Endothelial cell of umbilical vein (primary cell): ENCODE data around the gene CDKL5.

ENCODE experiments used
- EZH2 ChIP-seq: IDR thresholded peaks from 2 replicates; pipeline ENCODE4 v1.6.1; 2012; ENCODE audit warnings: borderline replicate concordance, low read depth, mild to moderate bottlenecking, moderate library complexity, low read length, inconsistent platforms; ENCODE audit not compliant: severe bottlenecking
- FOS ChIP-seq: IDR thresholded peaks from 2 replicates; pipeline ENCODE4 v1.6.1; 2011; ENCODE audit warnings: mild to moderate bottlenecking, low read length, moderate library complexity, borderline replicate concordance; ENCODE audit not compliant: insufficient read depth
- JUN ChIP-seq: IDR thresholded peaks from 2 replicates; pipeline ENCODE4 v1.6.1; 2011; ENCODE audit warnings: borderline replicate concordance, low read depth; ENCODE audit not compliant: insufficient read length, insufficient read depth
- MYC ChIP-seq: IDR thresholded peaks from one replicate; pipeline ENCODE4 v1.6.1; 2011; ENCODE audit warnings: mild to moderate bottlenecking, low read depth, low read length
- POLR2A ChIP-seq: IDR thresholded peaks from 2 replicates; pipeline ENCODE4 v1.6.1; 2012; ENCODE audit warnings: low read depth, mild to moderate bottlenecking, control low read depth, low read length
- TF ChIP-seq, protein P1 (sequence below): IDR thresholded peaks from 2 replicates; pipeline ENCODE4 v1.6.1; 2011; ENCODE audit not compliant: insufficient read depth, insufficient read length
- TF ChIP-seq, protein P2 (sequence below), 2 donors: IDR thresholded peaks; 1 replicate in 1 of 2; 2 replicates in 1 of 2; pipeline ENCODE4 v1.5.1; 2011; ENCODE audit warnings: low read length in 2 of 2, mild to moderate bottlenecking in 2 of 2, moderate library complexity in 2 of 2, control low read depth in 1 of 2, inconsistent platforms in 1 of 2, low read depth in 1 of 2; ENCODE audit not compliant: insufficient read depth in 1 of 2; ENCODE audit errors: extremely low read depth in 1 of 2

DNA sequence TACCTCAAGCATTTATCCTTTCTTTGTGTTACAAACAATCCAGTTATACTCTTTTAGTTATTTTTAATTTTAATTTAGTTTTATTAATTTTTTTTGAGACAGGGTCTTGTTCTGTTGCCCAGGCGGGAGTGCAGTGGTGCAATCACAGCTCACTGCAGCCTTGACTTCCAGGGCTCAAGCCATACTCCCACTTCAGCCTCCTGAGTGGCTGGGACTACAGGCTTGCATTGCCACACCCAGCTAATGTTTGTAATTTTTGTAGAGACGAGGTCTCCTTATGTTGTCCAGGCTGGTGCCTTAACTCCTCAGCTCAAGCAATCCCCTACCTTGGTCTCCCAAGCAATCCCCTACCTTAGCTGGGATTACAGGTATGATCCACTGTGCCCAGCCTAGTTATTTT lies 45.9 kb downstream of the CDKL5 start:
- TF ChIP-seq, protein P1, sequence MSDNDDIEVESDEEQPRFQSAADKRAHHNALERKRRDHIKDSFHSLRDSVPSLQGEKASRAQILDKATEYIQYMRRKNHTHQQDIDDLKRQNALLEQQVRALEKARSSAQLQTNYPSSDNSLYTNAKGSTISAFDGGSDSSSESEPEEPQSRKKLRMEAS = no peak
- no peak for TF ChIP-seq JUN
- no peak for TF ChIP-seq POLR2A
- TF ChIP-seq, protein P2, sequence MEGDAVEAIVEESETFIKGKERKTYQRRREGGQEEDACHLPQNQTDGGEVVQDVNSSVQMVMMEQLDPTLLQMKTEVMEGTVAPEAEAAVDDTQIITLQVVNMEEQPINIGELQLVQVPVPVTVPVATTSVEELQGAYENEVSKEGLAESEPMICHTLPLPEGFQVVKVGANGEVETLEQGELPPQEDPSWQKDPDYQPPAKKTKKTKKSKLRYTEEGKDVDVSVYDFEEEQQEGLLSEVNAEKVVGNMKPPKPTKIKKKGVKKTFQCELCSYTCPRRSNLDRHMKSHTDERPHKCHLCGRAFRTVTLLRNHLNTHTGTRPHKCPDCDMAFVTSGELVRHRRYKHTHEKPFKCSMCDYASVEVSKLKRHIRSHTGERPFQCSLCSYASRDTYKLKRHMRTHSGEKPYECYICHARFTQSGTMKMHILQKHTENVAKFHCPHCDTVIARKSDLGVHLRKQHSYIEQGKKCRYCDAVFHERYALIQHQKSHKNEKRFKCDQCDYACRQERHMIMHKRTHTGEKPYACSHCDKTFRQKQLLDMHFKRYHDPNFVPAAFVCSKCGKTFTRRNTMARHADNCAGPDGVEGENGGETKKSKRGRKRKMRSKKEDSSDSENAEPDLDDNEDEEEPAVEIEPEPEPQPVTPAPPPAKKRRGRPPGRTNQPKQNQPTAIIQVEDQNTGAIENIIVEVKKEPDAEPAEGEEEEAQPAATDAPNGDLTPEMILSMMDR (IDR thresholded peaks at IDR 0.05; ENCODE audit: extremely low read depth in 1 of 2, insufficient read depth in 1 of 2, low read depth in 1 of 2, low read length in 2 of 2) = no peak
- no peak for TF ChIP-seq FOS
- no peak for TF ChIP-seq EZH2
- no peak for TF ChIP-seq MYC
